B cell (primary cell): ENCODE data around the gene LARGE1. TPM values are rescaled to one million over a fixed set of nuclear protein-coding genes. Genes with fewer than 3 reads are reported as not detected.

ENCODE experiments used
- ATAC-seq: fragments of 200-7000 bp; cut with Tn5 transposase; one replicate; pipeline ENCODE4 v1.10.0; 2021; ENCODE audit warnings: low read depth, mild to moderate bottlenecking, moderate number of reproducible peaks, moderate library complexity
- CTCF ChIA-PET: fragments of 350-600 bp; sonication (Branson Sonifier 250); formaldehyde crosslinking; loops from one replicate; lab custom pipeline; 2021; ENCODE audit warnings: antibody characterized with exemption, inconsistent platforms; lab: Charles Lee
- POLR2A ChIA-PET: fragments of 350-600 bp; sonication (Branson Sonifier 250); formaldehyde crosslinking; loops from one replicate; lab custom pipeline; 2021; ENCODE audit warnings: antibody characterized with exemption; lab: Charles Lee
- DNase-seq: peaks from one replicate; pipeline ENCODE4 v3.0.0; 2013
- H2AFZ ChIP-seq: 2 replicates; pipeline ENCODE4 v1.6.1; 2012; ENCODE audit warnings: mild to moderate bottlenecking, low read depth, low read length; ENCODE audit not compliant: insufficient read depth, poor library complexity, severe bottlenecking
- H3K27ac ChIP-seq, 2 donors: 1 replicate in 1 of 2; 2 replicates in 1 of 2; pipeline ENCODE4 v1.5.1; 2012 to 2013; ENCODE audit warnings: low read length in 2 of 2, mild to moderate bottlenecking in 2 of 2, moderate library complexity in 1 of 2
- H3K27me3 ChIP-seq, 4 experiments: fragments of 200-600 bp in 1 of 4; sonication (generic) in 1 of 4; replicated peaks in 1 of 4; 1 replicate in 2 of 4; 2 replicates in 2 of 4; pipeline versions ENCODE4 v1.6.1 to v1.7.0; 2013 to 2016; ENCODE audit warnings: low read length in 3 of 4, mild to moderate bottlenecking in 2 of 4, mixed read lengths in 1 of 4, moderate library complexity in 1 of 4; ENCODE audit not compliant: insufficient read depth in 4 of 4, control insufficient read depth in 3 of 4; ENCODE audit errors: control extremely low read depth in 1 of 4
- H3K36me3 ChIP-seq, 2 experiments: replicated peaks in 1 of 2; 1 replicate in 1 of 2; 2 replicates in 1 of 2; pipeline versions ENCODE4 v1.6.1 to v1.7.1; 2013; ENCODE audit warnings: low read length in 1 of 2; ENCODE audit not compliant: insufficient read depth in 2 of 2, control insufficient read depth in 1 of 2; ENCODE audit errors: control extremely low read depth in 1 of 2, extremely low read depth in 1 of 2
- H3K4me1 ChIP-seq, 2 donors: fragments of 200-600 bp in 1 of 2; sonication (generic) in 1 of 2; 1 replicate in 1 of 2; 2 replicates in 1 of 2; pipeline versions ENCODE4 v1.5.1 to v1.6.1; 2013 to 2017; ENCODE audit warnings: low read length in 2 of 2; ENCODE audit not compliant: control insufficient read depth in 2 of 2, insufficient read depth in 2 of 2
- H3K4me2 ChIP-seq: replicated peaks from 2 replicates; pipeline ENCODE3; 2012; ENCODE audit warnings: mild to moderate bottlenecking, low read depth, low read length; ENCODE audit not compliant: poor library complexity, severe bottlenecking
- H3K4me3 ChIP-seq, 5 experiments: fragments of 200-600 bp in 1 of 5; sonication (generic) in 1 of 5; 1 replicate in 3 of 5; 2 replicates in 2 of 5; pipeline versions ENCODE4 v1.5.1 to v1.7.0; 2011 to 2016; ENCODE audit warnings: low read length in 4 of 5, mild to moderate bottlenecking in 4 of 5, low read depth in 2 of 5, control low read depth in 1 of 5, moderate library complexity in 1 of 5; ENCODE audit not compliant: insufficient read depth in 1 of 5; ENCODE audit errors: control extremely low read depth in 1 of 5, extremely low read depth in 1 of 5
- H3K79me2 ChIP-seq: fragments of 200-600 bp; sonication (generic); one replicate; pipeline ENCODE4 v1.6.0; 2016; ENCODE audit warnings: low read length; ENCODE audit not compliant: control insufficient read depth, insufficient read depth
- H3K9ac ChIP-seq: fragments of 200-600 bp; sonication (generic); 2 replicates; pipeline ENCODE4 v1.6.1; 2017; ENCODE audit warnings: mild to moderate bottlenecking, low read length, moderate library complexity
- H3K9me3 ChIP-seq, 3 donors: one replicate each; pipeline versions ENCODE4 v1.6.1 to v1.7.1; 2013; ENCODE audit warnings: low read length in 2 of 3; ENCODE audit not compliant: control insufficient read depth in 2 of 3, insufficient read depth in 1 of 3; ENCODE audit errors: control extremely low read depth in 1 of 3
- H4K20me1 ChIP-seq: 2 replicates; pipeline ENCODE4 v1.6.0; 2012; ENCODE audit warnings: mild to moderate bottlenecking, low read length; ENCODE audit not compliant: insufficient read depth, control insufficient read depth, poor library complexity, severe bottlenecking
- H3K27ac Mint-ChIP-seq: one replicate; pipeline ENCODE4 v1.8.0; 2021; ENCODE audit warnings: mixed read lengths
- H3K27me3 Mint-ChIP-seq: one replicate; pipeline ENCODE4 v1.8.0; 2021; ENCODE audit warnings: mixed read lengths
- H3K4me1 Mint-ChIP-seq: one replicate; pipeline ENCODE4 v1.8.0; 2021; ENCODE audit warnings: mixed read lengths
- H3K4me3 Mint-ChIP-seq: one replicate; pipeline ENCODE4 v1.8.0; 2021; ENCODE audit warnings: mixed read lengths
- H3K9me3 Mint-ChIP-seq: one replicate; pipeline ENCODE4 v1.8.0; 2022; ENCODE audit warnings: mixed read lengths; ENCODE audit not compliant: insufficient read depth
- EZH2 ChIP-seq: IDR thresholded peaks from 2 replicates; pipeline ENCODE4 v1.6.1; 2012; ENCODE audit warnings: borderline replicate concordance, low read depth, mild to moderate bottlenecking, moderate library complexity, low read length; ENCODE audit not compliant: insufficient read depth, poor library complexity, severe bottlenecking
- WGBS: methylation state at CpG from one replicate; pipeline ENCODE4 v1.1.5; 2013; ENCODE audit warnings: missing lambda C conversion rate; ENCODE audit not compliant: insufficient coverage; 5-methylcytosine and 5-hydroxymethylcytosine counted together
- intact Hi-C: fragments of 100-400 bp; cut with micrococcal nuclease; formaldehyde crosslinking; loops from one replicate; pipeline ENCODE4 v1.10.0; 2022
- polyA plus RNA-seq: library from polyadenylated mRNA; depleted of rRNA; stranded (reverse); fragments of >200 nt; gene quantifications from 2 replicates; pipeline ENCODE4 v1.2.3, GENCODE V29; 2012
- total RNA-seq, 2 donors: library from RNA; stranded (reverse); fragments of 120-200 nt in 1 of 2; gene quantifications; 1 replicate in 1 of 2; 2 replicates in 1 of 2; pipeline versions ENCODE4 v1.2.3 to v1.2.4, GENCODE V29; 2013 to 2022
- TF ChIP-seq, protein P1 (sequence below): fragments of 200-600 bp; IDR thresholded peaks from one replicate; pipeline ENCODE4 v1.8.0; 2022; ENCODE audit warnings: antibody characterized with exemption, mild to moderate bottlenecking

Gene LARGE1
- total and polyA plus RNA-seq, 2 donors (not counting 1 experiment from before 2014, with no cell fraction given), result 20.7 to 82.0 TPM

DNA sequence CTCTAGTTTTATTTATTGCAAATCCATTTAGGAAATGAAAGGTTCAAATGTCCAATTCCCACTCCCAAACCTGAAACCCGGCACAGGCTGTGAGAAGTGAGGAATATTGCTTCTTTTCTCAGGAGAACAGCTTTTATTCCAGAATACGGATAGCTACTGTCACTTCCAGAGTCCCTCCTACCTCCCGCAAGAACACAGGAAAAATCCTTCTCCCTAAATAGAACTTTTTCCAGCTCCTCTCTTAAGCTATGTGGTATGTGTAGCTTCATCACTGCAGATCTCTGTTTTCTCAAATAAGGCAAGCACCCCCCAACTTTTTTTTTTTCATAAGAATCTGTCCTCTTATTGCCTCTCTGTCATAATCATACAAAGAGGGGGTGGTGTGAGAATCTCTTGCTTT, 126.8 kb downstream of the LARGE1 start:
- Histone ChIP-seq H3K4me2 (no peak overlapping the region), H3K27ac (no peak overlapping the region), H3K9ac (no peak overlapping the region), H4K20me1 (peaks cover 10% of the 10 kb centered on the region), H3K4me1 (peaks cover 2 to 7% of the 10 kb centered on the region in 2 donors), H2AFZ (no peak overlapping the region), H3K79me2 (peaks cover 43% of the 10 kb centered on the region), H3K9me3 (peaks cover 2 to 24% (median 13%) of the 10 kb centered on the region in 3 donors), H3K4me3 (no peak overlapping the region), H3K27me3 (no peaks in the 10 kb centered on the region), H3K36me3 (no peaks in the 10 kb centered on the region)
- DNase-seq (no peak), ATAC-seq (no peak)
- CTCF ChIA-PET, result no interaction called here
- no peak for TF ChIP-seq EZH2
- TF ChIP-seq, protein P1, sequence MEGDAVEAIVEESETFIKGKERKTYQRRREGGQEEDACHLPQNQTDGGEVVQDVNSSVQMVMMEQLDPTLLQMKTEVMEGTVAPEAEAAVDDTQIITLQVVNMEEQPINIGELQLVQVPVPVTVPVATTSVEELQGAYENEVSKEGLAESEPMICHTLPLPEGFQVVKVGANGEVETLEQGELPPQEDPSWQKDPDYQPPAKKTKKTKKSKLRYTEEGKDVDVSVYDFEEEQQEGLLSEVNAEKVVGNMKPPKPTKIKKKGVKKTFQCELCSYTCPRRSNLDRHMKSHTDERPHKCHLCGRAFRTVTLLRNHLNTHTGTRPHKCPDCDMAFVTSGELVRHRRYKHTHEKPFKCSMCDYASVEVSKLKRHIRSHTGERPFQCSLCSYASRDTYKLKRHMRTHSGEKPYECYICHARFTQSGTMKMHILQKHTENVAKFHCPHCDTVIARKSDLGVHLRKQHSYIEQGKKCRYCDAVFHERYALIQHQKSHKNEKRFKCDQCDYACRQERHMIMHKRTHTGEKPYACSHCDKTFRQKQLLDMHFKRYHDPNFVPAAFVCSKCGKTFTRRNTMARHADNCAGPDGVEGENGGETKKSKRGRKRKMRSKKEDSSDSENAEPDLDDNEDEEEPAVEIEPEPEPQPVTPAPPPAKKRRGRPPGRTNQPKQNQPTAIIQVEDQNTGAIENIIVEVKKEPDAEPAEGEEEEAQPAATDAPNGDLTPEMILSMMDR, result no peak
- no CpG with 5 or more reads among the region's 3 CpGs for WGBS
- Mint-ChIP-seq H3K27me3 (no peaks in the 10 kb centered on the region), H3K4me1 (peaks cover 22% of the 10 kb centered on the region), H3K4me3 (no peak overlapping the region), H3K9me3 (peaks cover 4% of the 10 kb centered on the region), H3K27ac (no peak overlapping the region)
- POLR2A ChIA-PET, result no interaction called here
- intact Hi-C loops, result no loop called here

DNA sequence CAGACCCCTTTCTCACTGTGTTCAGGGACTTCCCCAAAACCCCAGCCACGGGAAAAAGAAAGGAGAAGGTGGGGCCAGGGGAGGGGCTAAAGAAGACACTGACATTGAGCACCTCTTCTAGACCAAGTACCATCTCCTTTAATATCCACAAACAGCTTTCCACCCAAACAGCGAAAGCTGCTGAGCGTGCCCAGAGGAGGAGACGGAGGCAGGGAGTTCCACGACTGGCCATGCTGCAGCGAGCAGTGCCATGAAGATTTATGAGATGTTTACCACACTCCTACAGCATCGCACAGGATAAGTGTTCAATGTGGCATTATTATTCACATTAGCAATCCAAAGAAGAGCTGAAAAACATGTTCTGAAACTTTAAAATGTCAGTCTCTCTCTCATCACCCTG, 127.4 kb downstream of the LARGE1 start:
- Mint-ChIP-seq H3K4me3 (no peak overlapping the region), H3K4me1 (peaks cover 25% of the 10 kb centered on the region), H3K9me3 (peaks cover 7% of the 10 kb centered on the region), H3K27me3 (no peaks in the 10 kb centered on the region), H3K27ac (no peak overlapping the region)
- POLR2A ChIA-PET, result no interaction called here
- CTCF ChIA-PET, result no interaction called here
- H2AFZ ChIP-seq, result no peak overlapping the region
- 9% methylated on average over 6 of the region's 7 CpGs for WGBS
- peaks cover 2 to 7% of the 10 kb centered on the region in 2 donors for H3K4me1 ChIP-seq
- DNase-seq (no peak), ATAC-seq (no peak)
- peaks cover 10% of the 10 kb centered on the region for H4K20me1 ChIP-seq
- H3K4me2 ChIP-seq, result peak overlapping the region; percentile 9
- H3K27ac ChIP-seq, result no peak overlapping the region
- H3K27me3 ChIP-seq, result no peaks in the 10 kb centered on the region
- no peaks in the 10 kb centered on the region for H3K36me3 ChIP-seq
- H3K79me2 ChIP-seq, result peaks cover 40% of the 10 kb centered on the region
- H3K9me3 ChIP-seq, result peaks cover 0 to 31% (median 13%) of the 10 kb centered on the region in 3 donors
- H3K4me3 ChIP-seq, result no peak overlapping the region
- H3K9ac ChIP-seq, result no peak overlapping the region
- intact Hi-C loops, result no loop called here
- no peak for TF ChIP-seq EZH2
- TF ChIP-seq, protein P1, result no peak
